Subcutaneous adipose tissue (tissue), 4 donors: ENCODE results near the gene FRY. TPM values are rescaled to one million over a fixed set of nuclear protein-coding genes. Genes with fewer than 3 reads are reported as not detected.

Experiments
- total RNA-seq, 4 donors: library from RNA; depleted of rRNA; stranded (reverse); fragments of >200 nt; gene quantifications; one replicate each; pipeline ENCODE4 v1.1.0, GENCODE V29; 2016
- TF ChIP-seq, protein P1 (sequence below): fragments of 450-650 bp; IDR thresholded peaks from one replicate; pipeline ENCODE4 v1.5.1; 2016; ENCODE audit warnings: low read depth, mild to moderate bottlenecking, control low read depth, antibody characterized with exemption, moderate library complexity

The FRY gene
- total RNA-seq, 4 donors from 2014 or later = 26.2 to 71.6 (median 41.1) TPM

DNA sequence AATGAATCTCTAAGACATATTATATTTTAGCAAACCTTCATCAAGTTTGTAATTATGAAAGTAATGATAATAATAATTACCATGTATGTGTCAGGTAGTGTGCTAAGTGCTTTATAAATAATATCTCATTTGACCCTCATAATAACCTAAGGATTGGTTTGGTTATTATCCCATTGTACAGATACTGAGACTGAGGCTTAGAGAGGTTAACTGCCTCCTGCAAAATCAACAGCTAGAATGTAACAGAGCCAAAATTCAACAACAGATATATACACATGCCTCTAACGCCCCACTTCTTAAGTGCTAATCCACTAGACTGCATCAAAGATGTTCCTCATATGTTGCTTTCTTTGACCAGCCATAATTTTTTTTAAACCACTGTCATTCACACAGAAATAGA is 142.8 kb downstream of the FRY start:
- TF ChIP-seq, protein P1, sequence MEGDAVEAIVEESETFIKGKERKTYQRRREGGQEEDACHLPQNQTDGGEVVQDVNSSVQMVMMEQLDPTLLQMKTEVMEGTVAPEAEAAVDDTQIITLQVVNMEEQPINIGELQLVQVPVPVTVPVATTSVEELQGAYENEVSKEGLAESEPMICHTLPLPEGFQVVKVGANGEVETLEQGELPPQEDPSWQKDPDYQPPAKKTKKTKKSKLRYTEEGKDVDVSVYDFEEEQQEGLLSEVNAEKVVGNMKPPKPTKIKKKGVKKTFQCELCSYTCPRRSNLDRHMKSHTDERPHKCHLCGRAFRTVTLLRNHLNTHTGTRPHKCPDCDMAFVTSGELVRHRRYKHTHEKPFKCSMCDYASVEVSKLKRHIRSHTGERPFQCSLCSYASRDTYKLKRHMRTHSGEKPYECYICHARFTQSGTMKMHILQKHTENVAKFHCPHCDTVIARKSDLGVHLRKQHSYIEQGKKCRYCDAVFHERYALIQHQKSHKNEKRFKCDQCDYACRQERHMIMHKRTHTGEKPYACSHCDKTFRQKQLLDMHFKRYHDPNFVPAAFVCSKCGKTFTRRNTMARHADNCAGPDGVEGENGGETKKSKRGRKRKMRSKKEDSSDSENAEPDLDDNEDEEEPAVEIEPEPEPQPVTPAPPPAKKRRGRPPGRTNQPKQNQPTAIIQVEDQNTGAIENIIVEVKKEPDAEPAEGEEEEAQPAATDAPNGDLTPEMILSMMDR = no peak

DNA sequence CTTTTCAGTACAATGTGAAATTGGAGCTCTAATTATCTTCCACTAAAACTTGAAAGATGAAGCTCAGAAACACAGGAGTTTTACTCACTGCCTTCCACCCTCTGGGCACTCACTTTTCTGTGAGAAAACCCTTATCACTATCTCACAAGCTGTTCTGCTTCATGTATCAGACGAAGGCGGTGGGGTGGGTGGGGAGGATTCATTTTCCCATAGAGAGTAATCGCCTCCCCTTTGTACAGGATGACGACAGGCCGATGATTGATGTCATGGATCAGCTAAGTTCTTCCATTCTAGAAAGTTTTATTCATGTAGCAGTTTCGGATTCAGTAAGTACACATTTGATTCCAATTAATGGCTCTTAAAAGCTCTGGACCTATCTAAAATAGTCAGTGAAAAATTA is 143.7 kb downstream of the FRY start:
- TF ChIP-seq, protein P1 = no peak

DNA sequence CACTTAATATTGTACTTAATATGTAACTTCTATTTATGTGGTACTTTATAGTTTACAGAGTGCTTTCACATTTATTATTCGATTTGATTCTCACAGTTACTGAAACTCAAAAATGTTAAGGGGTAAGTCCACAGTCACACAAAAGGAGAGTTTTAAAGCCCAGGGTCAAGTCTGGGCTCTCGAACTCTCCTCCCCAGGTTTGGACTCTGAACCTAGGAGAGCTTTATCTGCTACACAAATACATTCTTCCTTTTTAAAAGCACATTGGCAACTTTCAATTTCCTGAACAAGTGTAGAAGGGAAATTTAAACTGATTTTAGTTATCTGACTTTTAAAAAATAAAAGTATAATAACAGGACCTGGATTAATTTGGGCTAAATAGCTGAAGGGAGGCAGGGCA is 144.4 kb downstream of the FRY start:
- TF ChIP-seq, protein P1 = no peak

DNA sequence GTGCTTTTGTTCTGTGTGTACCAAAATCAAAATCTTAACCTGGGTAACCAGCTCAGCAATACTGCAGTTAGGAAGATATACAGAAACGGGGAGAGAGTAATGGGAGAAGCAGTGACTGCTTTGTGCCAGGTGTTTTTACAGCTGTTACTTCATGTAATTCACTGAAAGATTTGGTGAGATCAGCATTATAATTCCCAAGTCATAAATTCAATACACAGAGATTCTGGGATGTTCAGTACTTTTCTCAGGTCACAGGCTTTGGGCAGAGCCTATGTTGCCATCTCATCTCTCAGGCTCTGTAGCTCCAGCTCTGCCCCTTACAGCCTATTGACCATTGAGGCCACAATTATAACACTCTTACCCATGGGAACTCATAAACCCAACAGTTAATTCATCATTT is 145.1 kb downstream of the FRY start:
- TF ChIP-seq, protein P1 = no peak

DNA sequence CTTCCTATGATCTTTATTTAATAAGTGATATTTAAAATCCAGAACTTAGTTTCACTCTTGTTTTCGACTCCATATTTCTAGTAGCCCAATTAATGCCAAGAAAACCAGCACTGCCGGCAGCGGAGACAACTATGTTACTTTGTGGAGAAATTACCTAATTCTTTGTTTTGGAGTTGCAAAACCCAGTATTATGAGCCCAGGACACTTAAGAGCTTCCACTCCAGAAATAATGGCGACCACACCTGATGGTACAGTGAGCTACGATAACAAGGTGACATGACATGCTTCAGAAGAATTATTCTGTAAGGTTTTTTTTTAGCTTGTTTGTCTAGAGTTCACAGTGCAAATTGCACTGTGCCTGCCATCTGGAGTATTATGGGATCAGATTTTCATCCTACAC is 147.2 kb downstream of the FRY start:
- TF ChIP-seq, protein P1 = no peak

DNA sequence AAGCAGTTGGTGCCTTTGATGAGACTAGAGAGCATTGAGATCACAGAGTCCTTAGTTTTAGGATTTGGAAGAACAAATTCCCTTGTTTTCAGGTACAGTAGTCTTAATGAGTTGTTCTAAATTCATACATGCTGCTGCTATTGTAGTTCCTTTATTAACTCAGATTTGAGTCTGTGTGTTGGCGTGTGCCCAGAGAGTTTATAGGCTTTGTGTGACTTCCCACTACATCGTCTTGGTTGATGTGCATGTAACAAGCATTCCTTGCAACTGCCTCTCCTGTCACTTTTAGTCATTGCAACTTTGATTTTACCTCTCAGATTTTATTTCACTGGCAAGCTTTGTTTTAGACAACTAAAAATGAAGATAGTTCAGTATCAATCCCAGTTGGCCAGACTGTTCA is 148.1 kb downstream of the FRY start:
- TF ChIP-seq, protein P1 = no peak

DNA sequence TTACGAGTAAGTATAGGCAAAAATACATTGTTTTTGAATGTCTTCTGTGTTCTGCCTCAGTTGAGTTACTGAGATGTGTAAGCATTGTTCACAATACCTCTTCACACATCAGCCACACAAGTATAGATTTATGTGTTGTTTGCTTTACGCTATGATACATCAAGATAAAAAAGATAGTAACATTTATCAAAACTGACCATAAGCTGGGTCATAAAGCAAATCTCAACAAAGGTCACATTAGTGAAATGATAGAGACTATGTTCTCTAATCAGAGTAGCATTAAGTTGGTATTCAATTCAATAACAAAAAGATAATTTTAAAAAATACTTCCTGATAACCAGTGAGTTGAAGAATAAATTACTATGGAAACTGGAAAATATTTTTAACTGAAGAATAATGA is 156.1 kb downstream of the FRY start:
- TF ChIP-seq, protein P1 = no peak
